PC-3 (cell line): ENCODE data around the gene B3GNT8.

Source experiments
- CTCF ChIP-seq: fragments of 300-600 bp; sonication (generic); conservative IDR thresholded peaks from 2 replicates; pipeline ENCODE4 v1.5.1; 2017; ENCODE audit warnings: antibody characterized with exemption, low read depth, mild to moderate bottlenecking, low read length
- EZH2phosphoT487 ChIP-seq: fragments of 300-600 bp; sonication (generic); IDR thresholded peaks from 2 replicates; pipeline ENCODE4 v1.6.1; 2018; ENCODE audit warnings: mild to moderate bottlenecking, antibody characterized with exemption, low read length, borderline replicate concordance

GRCh38 chr19:41410336-41411054 lies 16.7 kb downstream of the B3GNT8 start:
- TF ChIP-seq CTCF (no peak), EZH2phosphoT487 (no peak)
